GM12878 (cell line): ENCODE results near the gene RGSL1.

Source experiments
- BMI1 ChIP-seq: fragments of 450-650 bp; IDR thresholded peaks from 2 replicates; pipeline ENCODE4 v1.6.1; 2016; ENCODE audit warnings: mild to moderate bottlenecking, moderate library complexity, borderline replicate concordance
- CREM ChIP-seq: IDR thresholded peaks from 2 replicates; pipeline ENCODE4 v1.6.1; 2014; ENCODE audit warnings: antibody characterized with exemption, low read depth
- GABPA ChIP-seq: IDR thresholded peaks from 2 replicates; pipeline ENCODE4 v1.6.1; 2014; ENCODE audit warnings: antibody characterized with exemption, low read depth, mild to moderate bottlenecking, inconsistent platforms
- POLR2A ChIP-seq: IDR thresholded peaks from 2 replicates; pipeline ENCODE4 v1.6.1; 2011; ENCODE audit warnings: low read depth, mild to moderate bottlenecking, low read length
- RCOR1 ChIP-seq: conservative IDR thresholded peaks from 2 replicates; pipeline ENCODE4 v1.6.1; 2012; ENCODE audit warnings: low read depth, low read length, improper control_type of control experiment
- SIX5 ChIP-seq: IDR thresholded peaks from 2 replicates; pipeline ENCODE4 v1.6.1; 2011; ENCODE audit warnings: mild to moderate bottlenecking, low read depth, low read length, moderate library complexity; ENCODE audit not compliant: severe bottlenecking
- WRNIP1 ChIP-seq: IDR thresholded peaks from 2 replicates; pipeline ENCODE4 v1.6.1; 2011; ENCODE audit warnings: low read depth, low read length, improper control_type of control experiment, borderline replicate concordance
- TF ChIP-seq, protein P1 (sequence below): fragments of 450-650 bp; IDR thresholded peaks from 2 replicates; pipeline ENCODE4 v1.6.1; 2017; ENCODE audit warnings: mild to moderate bottlenecking
- TF ChIP-seq, protein P2 (sequence below), 3 experiments: IDR thresholded peaks in 2 of 3; conservative IDR thresholded peaks in 1 of 3; 2 replicates each; pipeline ENCODE4 v1.5.1; 2011; ENCODE audit warnings: low read depth in 3 of 3, low read length in 3 of 3, mild to moderate bottlenecking in 3 of 3, control low read depth in 2 of 3, moderate library complexity in 2 of 3, inconsistent platforms in 1 of 3, mixed read lengths in 1 of 3; ENCODE audit not compliant: control insufficient read depth in 2 of 3, insufficient read depth in 1 of 3; ENCODE audit errors: extremely low read depth in 1 of 3

DNA sequence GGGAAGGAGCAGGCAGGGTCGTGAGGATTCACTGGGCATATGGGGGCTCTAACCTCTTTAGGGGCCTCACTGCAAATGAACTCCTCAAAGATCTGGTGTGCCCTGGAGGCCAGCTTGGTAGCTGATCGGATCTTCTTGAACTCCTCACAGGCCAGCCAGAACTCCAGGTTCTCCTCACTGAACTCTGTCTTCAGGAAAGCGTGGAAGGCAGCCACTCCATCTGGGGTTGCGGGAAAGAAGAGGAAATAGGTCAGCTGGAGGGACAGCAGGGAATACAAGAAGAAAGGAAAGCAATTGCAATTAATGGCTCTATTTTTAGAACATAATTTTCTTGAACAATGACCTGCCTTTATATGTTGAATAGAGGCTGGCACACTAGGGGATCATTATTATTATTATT lies 152.0 kb downstream of the RGSL1 start:
- TF ChIP-seq CREM (no peak), GABPA (no peak), RCOR1 (no peak), POLR2A (no peak), BMI1 (no peak), WRNIP1 (no peak), SIX5 (no peak)
- TF ChIP-seq, protein P1, sequence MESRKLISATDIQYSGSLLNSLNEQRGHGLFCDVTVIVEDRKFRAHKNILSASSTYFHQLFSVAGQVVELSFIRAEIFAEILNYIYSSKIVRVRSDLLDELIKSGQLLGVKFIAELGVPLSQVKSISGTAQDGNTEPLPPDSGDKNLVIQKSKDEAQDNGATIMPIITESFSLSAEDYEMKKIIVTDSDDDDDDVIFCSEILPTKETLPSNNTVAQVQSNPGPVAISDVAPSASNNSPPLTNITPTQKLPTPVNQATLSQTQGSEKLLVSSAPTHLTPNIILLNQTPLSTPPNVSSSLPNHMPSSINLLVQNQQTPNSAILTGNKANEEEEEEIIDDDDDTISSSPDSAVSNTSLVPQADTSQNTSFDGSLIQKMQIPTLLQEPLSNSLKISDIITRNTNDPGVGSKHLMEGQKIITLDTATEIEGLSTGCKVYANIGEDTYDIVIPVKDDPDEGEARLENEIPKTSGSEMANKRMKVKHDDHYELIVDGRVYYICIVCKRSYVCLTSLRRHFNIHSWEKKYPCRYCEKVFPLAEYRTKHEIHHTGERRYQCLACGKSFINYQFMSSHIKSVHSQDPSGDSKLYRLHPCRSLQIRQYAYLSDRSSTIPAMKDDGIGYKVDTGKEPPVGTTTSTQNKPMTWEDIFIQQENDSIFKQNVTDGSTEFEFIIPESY: no peak
- TF ChIP-seq, protein P2, sequence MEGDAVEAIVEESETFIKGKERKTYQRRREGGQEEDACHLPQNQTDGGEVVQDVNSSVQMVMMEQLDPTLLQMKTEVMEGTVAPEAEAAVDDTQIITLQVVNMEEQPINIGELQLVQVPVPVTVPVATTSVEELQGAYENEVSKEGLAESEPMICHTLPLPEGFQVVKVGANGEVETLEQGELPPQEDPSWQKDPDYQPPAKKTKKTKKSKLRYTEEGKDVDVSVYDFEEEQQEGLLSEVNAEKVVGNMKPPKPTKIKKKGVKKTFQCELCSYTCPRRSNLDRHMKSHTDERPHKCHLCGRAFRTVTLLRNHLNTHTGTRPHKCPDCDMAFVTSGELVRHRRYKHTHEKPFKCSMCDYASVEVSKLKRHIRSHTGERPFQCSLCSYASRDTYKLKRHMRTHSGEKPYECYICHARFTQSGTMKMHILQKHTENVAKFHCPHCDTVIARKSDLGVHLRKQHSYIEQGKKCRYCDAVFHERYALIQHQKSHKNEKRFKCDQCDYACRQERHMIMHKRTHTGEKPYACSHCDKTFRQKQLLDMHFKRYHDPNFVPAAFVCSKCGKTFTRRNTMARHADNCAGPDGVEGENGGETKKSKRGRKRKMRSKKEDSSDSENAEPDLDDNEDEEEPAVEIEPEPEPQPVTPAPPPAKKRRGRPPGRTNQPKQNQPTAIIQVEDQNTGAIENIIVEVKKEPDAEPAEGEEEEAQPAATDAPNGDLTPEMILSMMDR (IDR thresholded peaks at IDR 0.05 in 2 of 3, conservative IDR thresholded peaks at IDR 0.05 in 1 of 3; ENCODE audit: control insufficient read depth in 2 of 3, extremely low read depth in 1 of 3, insufficient read depth in 1 of 3, low read depth in 3 of 3, low read length in 3 of 3): no peak
